GM18505 (cell line): ENCODE results near the gene GOLGA6A.
"Not testable (repeated sequence)": the region's sequence is repeated elsewhere in the genome, so short reads cannot be mapped to it uniquely, and the experiment has no call there.

Experiments used
- ATAC-seq: cut with Tn5 transposase; IDR thresholded peaks from one replicate; pipeline ENCODE4 v1.9.1; 2021; ENCODE audit not compliant: unreplicated experiment
- POLR2A ChIP-seq: IDR thresholded peaks from 4 replicates; pipeline ENCODE4 v1.6.1; 2011; ENCODE audit warnings: borderline replicate concordance; ENCODE audit not compliant: insufficient read depth, insufficient read length; ENCODE audit errors: extremely low read depth

GOLGA6A gene

GRCh38 chr15:74063425-74064146 is 18.8 kb downstream of the GOLGA6A start:
- ATAC-seq, result not testable (repeated sequence)

GRCh38 chr15:74062671-74063070 is 19.7 kb downstream of the GOLGA6A start:
- ATAC-seq, result no peak
- no peak for TF ChIP-seq POLR2A

GRCh38 chr15:74062236-74062635 is 20.1 kb downstream of the GOLGA6A start:
- no peak for ATAC-seq
- no peak for TF ChIP-seq POLR2A

- ATAC-seq, result no peak
- no peak for TF ChIP-seq POLR2A
Observed at GRCh38 chr15:74060251-74060650, 22.1 kb downstream of the GOLGA6A start.

DNA sequence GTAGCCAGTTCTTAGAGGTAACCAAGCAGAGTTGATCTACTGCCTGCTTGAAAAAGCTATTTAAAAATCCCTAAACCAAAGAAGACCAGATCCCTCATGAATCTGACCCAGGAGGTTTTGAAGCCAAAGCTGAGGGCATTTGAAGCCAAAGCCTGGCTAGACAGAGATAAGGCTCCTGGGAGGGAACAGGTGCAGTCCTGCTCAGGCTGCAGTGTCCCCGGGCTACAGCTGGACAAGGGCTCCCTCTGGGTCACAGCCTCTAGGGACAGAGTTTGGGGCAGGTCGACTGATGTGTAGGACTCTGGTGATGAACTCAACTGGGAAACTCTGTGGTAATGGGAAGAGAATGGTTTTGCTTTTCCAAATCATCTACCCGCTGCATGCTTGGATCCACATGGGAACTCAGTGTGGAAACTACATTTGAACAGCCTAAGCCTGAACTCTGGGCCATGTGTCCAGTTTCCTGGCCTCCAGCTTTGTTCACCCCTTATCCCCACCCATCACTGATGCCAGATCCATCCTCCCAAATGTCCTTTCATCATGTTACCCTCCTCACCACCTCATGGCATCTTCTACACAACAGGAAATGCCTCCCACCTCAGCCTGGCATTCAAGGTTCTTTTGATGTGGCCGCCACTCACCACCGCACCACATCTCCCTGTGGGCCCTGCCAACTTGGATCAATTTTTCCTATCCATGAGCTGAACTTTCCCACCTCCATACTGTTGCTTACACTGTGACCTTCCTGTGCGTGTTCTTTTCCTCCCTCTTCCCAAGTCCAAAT is 23.1 kb downstream of the GOLGA6A start:
- ATAC-seq, result not testable (repeated sequence)

DNA sequence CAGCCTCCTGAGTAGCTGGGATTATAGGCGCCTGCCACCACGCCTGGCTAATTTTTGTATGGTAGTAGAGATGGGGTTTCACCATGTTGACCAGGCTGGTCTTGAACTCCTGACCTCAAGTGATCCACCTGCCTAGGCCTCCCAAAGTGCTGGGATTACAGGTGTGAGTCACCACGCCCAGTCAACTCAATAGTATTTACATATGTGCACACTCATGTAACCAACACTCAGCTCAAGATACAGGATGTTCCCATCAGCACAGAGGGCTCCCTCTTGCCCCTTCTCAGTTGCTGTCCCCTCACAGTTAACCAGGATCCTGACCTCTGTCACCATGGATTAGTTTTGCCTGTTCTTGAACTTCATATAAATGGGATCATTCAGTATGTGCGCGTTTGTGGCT is 26.0 kb downstream of the GOLGA6A start:
- not testable (repeated sequence) for ATAC-seq

DNA sequence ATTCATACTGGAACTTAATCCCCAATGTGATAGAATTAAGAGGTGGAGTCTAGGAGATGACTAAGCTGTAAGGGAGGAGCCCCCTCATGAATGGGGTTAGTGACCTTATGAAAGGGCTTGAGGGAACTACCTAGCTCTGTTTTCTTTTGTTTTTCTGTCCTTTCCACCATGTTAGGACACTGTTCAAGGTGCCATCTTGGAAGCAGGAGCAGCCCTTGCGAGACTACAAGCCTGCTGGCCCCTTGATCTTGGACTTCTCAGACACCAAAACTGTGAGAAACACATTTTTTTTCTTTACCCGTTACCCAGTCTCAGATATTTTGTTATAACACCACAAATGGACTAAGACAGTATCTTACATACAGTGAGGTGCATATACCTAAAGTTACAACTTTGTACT is 26.5 kb downstream of the GOLGA6A start:
- TF ChIP-seq POLR2A, result no peak
- no peak for ATAC-seq

DNA sequence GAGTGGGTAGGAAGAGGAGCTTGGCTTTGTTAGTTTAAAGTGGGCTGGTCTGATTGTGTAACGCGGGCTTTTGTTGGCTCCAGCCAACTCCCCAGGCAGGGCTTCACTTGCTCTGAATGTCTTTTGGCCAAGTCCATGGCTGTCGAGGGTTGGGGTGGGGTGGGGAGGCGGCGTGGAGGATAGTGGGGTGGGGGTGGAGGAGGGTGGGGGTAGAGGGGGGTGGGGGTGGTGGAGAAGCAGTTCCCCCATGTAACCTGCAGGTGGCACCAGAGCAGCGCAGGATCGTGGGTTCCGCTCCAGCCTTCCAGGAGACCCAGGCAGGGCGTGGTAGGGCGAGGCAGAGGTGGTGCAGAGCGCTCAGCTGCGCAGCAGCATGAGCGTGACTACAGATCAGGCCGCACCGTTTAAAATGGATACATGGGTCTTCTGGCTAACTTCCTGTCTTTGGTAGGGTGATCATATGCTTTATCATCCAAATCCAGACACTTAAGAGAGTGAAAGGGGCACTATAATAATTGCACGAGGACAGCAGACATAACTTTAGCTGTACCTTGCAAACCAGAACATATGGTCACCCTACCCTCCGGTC is 28.3 kb downstream of the GOLGA6A start:
- no peak for TF ChIP-seq POLR2A
- ATAC-seq, result no peak

GRCh38 chr15:74053517-74053916 is 28.8 kb downstream of the GOLGA6A start:
- ATAC-seq, result no peak
- TF ChIP-seq POLR2A, result no peak

DNA sequence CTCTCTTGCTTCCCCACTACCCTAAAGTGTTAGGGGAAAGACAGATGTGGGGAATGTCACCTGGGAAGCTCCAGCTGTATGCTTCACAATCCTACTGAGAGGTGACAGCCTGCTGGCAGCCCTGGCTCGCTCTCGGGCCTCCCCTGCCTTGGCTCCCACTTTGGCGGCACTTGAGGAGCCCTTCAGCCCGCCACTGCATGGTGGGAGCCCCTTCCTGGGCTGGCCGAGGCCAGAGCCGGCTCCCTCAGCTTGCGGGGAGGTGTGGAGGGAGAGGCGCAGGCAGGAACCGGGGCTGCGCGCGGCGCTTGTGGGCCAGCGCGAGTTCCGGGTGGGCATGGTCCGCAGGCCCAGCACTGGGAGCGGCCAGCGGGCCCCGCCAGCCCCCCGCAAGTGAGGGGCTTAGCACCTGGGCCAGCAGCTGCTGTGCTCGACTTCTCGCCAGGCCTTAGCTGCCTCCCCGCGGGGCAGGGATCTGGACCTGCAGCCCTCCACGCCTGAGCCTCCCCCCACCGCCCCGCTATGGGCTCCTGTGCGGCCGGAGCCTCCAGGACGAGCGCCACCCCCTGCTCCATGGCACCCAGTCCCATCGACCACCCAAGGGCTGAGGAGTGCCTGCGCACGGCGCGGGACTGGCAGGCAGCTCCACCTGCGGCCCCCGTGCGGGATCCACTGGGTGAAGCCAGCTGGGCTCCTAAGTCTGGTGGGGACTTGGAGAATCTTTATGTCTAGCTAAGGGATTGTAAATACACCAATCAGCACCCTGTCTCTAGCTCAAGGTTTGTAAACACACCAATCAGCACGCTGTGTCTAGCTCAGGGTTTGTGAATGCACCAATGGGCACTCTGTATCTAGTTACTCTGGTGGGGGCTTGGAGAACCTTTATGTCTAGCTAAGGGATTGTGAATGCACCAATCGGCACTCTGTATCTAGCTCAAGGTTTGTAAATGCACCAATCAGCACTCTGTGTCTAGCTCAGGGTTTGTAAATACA is 29.8 kb downstream of the GOLGA6A start:
- not testable (repeated sequence) for ATAC-seq

DNA sequence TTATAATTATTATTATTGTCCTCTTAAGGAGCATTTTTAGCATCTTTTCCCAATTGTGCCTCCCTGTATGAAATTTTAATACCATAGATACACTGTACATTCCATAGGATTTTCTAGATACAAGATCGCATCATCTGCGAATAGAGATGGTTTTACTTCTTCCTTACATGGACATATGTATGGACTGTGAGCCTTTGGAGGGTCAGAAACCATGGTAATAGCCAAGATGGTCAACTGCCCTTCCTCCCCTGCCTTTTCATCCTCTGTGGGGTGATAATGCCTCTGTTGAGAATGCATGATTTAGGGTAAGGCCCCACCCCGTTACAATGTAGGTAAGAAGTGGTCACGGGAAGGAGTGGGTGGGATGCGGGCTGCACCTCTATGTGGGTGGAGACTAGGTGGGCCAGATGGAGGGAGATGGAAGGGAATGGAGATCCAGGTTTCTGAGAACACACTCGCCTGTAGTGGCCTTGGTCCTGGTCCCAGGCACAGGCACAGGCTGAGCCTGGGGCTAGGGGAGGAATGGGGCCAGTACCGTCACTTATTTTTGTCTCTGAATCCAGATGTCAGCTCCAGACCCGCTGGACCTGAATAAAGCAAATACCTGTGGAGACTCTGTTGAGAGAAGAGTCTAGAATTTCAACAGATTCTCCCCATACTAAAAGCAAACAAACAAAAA is 31.7 kb downstream of the GOLGA6A start:
- ATAC-seq, result no peak
- no peak for TF ChIP-seq POLR2A

DNA sequence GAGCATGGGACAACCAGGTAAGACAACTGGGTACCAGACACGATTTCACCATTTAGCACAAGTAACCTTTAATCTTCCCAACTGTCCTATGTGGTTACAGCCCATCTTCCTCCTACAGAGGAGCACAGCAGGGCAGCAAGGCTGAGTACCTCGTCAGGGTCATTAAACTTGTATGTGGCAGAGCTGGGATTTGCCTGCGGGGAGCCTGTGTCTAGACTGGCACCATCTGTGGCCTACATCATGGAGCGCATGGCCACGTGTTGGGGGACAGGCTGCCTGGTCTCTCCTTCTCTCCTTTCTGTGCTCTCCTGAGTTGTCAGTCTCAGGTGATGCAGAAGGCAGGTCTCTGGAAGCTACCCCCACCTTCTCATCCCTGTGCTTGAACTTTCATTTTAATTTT is 32.2 kb downstream of the GOLGA6A start:
- no peak for ATAC-seq

GRCh38 chr15:74046275-74046674 is 36.1 kb downstream of the GOLGA6A start:
- ATAC-seq, result no peak

More for the DNA sequence above, 32.2 kb downstream of the GOLGA6A start:
- no peak for TF ChIP-seq POLR2A

More at GRCh38 chr15:74046275-74046674, 36.1 kb downstream of the GOLGA6A start:
- TF ChIP-seq POLR2A, result no peak
